Measurements from ENCODE around the gene MEF2D.
A peak's percentile ranks its signal among the peaks of the same experiment; 100 is the strongest.

Gene MEF2D

DNA sequence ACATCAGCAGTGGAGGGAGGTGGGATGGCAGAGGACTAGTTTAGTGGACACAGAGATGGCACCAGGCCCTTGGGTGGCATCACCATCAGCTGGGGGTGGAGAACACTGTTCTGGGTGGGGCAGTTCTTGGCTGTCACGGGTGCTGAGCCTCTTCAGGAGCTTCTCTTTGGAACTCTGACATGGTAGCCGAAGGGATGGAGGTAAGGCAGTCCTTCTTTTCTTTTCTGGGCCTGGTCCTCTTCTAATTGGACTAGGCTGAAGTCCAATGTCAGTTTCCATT lies 8.3 kb upstream of the MEF2D start:
- DNase-seq (ENCODE audit: low read depth), result no peak
- TF ChIP-seq, protein P1, sequence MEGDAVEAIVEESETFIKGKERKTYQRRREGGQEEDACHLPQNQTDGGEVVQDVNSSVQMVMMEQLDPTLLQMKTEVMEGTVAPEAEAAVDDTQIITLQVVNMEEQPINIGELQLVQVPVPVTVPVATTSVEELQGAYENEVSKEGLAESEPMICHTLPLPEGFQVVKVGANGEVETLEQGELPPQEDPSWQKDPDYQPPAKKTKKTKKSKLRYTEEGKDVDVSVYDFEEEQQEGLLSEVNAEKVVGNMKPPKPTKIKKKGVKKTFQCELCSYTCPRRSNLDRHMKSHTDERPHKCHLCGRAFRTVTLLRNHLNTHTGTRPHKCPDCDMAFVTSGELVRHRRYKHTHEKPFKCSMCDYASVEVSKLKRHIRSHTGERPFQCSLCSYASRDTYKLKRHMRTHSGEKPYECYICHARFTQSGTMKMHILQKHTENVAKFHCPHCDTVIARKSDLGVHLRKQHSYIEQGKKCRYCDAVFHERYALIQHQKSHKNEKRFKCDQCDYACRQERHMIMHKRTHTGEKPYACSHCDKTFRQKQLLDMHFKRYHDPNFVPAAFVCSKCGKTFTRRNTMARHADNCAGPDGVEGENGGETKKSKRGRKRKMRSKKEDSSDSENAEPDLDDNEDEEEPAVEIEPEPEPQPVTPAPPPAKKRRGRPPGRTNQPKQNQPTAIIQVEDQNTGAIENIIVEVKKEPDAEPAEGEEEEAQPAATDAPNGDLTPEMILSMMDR (IDR thresholded peaks at IDR 0.05; ENCODE audit: control insufficient read depth, insufficient read depth, low read depth, low read length, missing control alignments), result no peak
- no peak overlapping the region for H3K4me3 ChIP-seq (ENCODE audit: control insufficient read depth, low read depth, low read length)

DNA sequence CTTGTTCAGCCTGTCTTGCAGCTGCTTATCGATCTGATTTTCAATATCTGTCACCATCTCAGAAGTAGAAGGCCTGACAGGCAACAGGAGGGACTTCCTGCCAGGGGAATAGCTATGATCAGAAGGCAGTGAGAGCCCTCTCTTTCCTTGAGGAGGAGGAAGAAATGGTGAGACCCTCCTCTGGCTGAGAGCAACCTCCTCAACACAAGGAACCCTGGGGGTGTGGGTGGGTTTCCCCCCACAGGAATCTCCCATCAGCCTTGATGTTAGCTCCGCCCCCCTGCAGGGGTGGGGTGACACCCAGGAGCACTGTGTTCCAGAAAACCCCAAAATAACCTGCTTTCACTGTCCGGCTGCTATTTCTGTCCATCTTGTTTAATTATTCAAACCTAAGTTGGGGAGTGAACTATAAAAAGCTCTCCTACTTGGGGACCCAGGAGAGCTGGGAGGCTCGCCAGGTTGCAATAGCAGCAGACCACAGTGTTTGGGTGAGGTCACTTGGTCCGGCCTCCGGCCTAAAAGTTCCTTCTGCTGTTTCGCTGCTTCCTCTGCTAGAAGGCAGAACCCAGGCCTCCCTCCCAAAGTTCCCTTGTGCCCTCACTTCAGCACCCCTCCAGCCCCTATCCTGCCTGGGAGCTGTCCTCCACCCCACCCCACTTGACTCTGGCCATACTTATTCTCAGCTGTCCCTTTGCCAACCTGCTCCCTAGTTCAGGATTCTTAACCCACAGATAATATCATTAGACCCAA lies 7.8 kb upstream of the MEF2D start:
- no peak for DNase-seq (ENCODE audit: low read depth)
- TF ChIP-seq, protein P1 (IDR thresholded peaks at IDR 0.05; ENCODE audit: control insufficient read depth, insufficient read depth, low read depth, low read length, missing control alignments), result no peak
- H3K4me3 ChIP-seq (ENCODE audit: control insufficient read depth, low read depth, low read length), result no peak overlapping the region

DNA sequence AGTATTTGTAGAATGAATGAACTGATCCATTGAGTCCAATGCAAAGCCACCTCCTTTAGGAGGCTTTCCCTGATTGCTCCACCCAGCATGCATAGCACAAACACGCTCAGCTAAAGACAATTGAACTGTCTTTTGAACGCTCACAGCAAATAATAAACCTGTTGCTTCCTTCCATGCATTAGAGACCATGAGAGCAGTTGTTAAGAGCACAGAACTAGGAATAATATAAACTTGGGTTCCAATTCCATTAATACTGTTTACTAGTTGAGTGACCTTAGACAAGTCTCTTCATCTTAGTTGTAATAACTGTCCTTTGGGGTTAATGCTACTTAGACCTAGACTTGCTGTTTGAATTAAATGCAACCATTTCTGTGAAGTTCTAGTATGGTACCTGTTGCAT lies 5.9 kb upstream of the MEF2D start:
- TF ChIP-seq, protein P1 (IDR thresholded peaks at IDR 0.05; ENCODE audit: control insufficient read depth, insufficient read depth, low read depth, low read length, missing control alignments), result no peak
- DNase-seq (ENCODE audit: low read depth), result no peak
- no peak overlapping the region for H3K4me3 ChIP-seq (ENCODE audit: control insufficient read depth, low read depth, low read length)

DNA sequence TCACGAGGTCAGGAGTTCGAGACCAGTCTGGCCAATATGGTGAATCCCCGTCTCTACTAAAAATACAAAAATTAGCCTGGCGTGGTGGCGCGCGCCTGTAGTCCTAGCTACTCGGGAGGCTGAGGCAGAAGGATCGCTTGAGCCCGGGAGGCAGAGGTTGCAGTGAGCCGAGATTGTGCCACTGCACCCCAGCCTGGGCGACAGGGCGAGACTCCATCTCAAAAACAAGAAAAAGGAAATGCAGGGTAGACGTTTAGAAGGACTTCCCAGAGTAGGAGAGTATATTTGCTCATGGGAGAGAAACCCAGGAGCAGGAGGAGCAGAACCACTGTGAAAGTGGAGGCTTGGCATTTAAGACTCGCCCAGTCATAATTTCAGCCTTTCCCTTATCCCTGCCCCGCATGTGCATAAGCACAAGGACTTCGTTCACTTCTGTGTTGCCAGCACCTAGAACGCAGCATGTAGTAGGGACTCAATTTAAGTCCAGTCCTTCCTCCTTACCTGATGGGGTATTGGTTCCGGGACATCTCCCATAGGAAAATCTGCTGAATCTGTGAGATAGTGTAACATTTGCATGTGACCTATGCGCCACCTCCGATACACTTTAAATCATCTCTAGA lies 5.2 kb upstream of the MEF2D start:
- TF ChIP-seq, protein P1 (IDR thresholded peaks at IDR 0.05; ENCODE audit: control insufficient read depth, insufficient read depth, low read depth, low read length, missing control alignments), result no peak
- no peak for DNase-seq (ENCODE audit: low read depth)
- no peak overlapping the region; the same call in 1 of the 2 replicates for H3K4me3 ChIP-seq (ENCODE audit: control insufficient read depth, low read depth, low read length)

DNA sequence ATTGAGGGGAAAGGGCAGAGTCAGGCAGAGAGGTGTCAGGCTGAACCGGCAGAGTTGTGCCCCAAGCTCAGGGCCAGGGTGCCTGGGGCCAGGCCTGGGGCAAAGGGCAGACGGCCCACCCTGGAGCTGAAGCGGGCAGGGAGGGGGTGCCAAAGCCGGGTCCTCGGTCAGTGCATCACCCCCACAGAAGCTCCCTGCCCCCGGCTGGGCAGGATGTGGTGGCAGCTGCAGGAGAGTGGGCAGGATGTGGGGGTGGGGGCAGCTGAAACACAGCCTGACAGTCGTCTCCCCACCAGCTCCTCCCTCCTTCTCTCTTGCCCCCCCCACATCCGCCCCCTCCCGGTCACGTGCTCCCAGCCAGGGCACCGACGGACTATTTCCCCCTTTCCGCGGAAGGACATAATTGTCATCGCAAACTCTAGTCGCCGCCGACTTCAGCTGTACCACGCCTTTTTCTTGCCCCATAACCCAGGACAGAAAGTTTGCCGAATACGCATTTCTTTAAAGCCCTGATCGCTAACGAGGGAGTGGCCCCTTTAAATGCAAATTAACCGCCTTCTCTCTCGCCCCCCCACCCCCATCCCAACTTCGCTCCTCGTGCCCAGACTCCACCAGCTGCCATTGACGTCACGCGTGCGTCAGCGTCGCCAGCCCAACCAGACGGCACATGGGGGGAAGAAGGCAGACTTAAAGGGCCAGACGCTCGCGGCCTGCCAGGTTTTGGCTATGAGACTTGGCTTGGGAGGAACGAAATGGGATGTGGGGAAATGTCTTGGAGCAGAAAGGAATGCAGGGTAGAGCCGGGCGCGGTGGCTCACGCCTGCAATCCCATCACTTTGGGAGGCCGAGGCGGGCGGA lies 4.5 kb upstream of the MEF2D start:
- DNase-seq (ENCODE audit: low read depth), result peak; percentile 97
- TF ChIP-seq, protein P1 (IDR thresholded peaks at IDR 0.05; ENCODE audit: control insufficient read depth, insufficient read depth, low read depth, low read length, missing control alignments), result no peak
- peak overlapping the region; percentile 33 for H3K4me3 ChIP-seq (ENCODE audit: control insufficient read depth, low read depth, low read length)

DNA sequence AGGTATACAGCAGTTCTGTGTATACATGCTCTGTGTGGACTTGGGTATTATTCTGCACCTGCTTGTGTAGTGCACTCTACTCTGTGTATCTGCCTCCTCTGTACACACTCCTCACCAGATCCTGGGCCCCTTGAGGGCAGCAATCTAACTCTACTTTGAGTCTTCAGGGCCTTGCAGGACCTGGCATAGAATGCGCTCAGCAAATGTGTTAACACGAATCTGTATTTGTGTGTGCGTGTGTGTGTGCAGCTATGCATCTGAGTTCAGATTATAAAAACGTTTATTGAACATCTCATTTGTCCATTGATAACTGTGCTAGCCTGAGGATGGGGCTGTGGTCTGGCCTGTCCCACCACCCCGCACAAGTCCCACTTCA lies 3.9 kb upstream of the MEF2D start:
- H3K4me3 ChIP-seq (ENCODE audit: control insufficient read depth, low read depth, low read length), result peak overlapping the region; percentile 33
- TF ChIP-seq, protein P1 (IDR thresholded peaks at IDR 0.05; ENCODE audit: control insufficient read depth, insufficient read depth, low read depth, low read length, missing control alignments), result no peak
- no peak for DNase-seq (ENCODE audit: low read depth)
